Pericardium fibroblast (primary cell): ENCODE data around the gene GPR35. TPM values are rescaled to one million over a fixed set of nuclear protein-coding genes. Genes with fewer than 3 reads are reported as not detected.

Source experiments
- total RNA-seq: library from RNA; depleted of rRNA; stranded (reverse); fragments of >200 nt; gene quantifications from 2 replicates; pipeline ENCODE4 v1.2.3, GENCODE V29; 2015

GPR35 gene, protein sequence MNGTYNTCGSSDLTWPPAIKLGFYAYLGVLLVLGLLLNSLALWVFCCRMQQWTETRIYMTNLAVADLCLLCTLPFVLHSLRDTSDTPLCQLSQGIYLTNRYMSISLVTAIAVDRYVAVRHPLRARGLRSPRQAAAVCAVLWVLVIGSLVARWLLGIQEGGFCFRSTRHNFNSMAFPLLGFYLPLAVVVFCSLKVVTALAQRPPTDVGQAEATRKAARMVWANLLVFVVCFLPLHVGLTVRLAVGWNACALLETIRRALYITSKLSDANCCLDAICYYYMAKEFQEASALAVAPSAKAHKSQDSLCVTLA
- 0.60 and 0.82 TPM in 2 replicates for total RNA-seq

DNA sequence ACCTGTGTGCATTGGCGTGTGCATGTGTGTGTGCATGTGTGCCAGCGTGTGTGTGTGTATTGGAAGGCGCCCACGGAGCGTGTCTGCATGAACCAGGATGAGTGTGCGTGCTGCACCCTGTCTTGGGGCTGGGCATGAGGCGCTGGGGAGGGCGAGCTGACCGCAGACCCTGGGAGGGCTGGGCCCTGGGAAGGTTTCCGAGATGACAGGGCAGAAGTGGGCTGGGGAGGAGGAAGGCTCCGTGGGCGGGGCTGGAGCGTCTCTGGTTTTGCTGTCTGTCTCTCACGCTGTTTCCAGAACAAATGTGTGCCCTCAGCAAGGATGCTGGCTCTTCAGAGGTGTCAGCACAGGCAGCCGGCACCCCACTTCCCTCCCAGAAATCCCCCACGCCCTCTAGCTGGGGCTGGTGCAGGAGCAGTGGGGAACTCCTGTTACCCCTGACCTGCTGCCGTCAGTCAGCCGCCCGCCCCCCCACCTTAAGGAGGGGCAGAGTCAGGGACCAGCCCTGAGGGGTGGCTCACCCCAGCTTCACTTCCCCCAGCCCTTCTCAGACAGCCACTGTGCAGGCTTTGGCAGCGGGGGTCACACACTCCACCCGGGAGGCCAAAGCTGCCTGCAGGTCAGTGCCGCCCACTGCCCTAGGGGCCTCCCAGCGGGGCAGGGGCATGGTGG, at the start of gene GPR35:
Gene GPR35, plus strand, starts transcription at position 531 of the 672 bp plus-strand sequence. CDS start 4,473 bp downstream, outside the sequence.

DNA sequence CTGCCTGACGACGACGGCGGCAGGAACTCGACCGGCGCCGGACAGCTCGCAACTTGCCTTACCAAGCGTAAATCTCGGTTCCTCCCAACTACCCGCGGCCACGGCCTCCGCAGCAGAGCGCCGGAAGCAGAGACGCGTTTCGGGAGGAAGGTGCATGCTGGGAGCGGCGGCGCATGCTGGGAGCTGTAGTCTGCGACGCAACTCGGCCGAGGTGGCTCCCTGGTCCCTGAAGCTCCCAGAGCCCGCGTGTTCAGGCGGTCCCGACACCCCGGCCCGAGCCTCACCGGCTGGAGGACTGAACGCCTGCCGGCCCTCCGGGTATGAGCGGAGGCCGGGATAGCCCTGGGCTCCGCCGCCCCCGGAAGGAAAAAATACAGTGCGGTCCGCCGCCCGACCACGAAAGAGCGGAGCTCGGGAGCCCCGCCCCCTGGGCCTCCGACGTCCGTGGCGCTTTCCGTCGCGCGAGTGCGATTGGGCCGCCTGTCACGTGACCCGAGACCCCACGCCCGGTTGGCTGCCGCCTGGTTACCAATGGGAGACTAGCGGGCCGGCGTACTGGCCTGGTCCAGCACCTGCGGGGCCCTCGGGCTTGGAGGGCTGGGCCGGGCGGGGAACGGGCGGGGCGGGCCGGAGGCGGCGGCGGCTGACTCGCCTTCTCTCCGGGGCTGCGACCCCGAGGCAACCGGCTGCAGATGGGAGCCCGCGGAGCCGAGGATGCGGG, 38.9 kb upstream of the GPR35 start, which contains the start of gene CAPN10:
Gene CAPN10, plus strand, starts transcription at position 537 of the 721 bp plus-strand sequence. Its CDS starts 178 bp downstream, at position 715.

Other genes starting within 250 kb of the GPR35 start
- gene GPC1, start 189.8 kb upstream of the GPR35 start, total RNA-seq = 112 and 141 TPM in 2 replicates
- gene ANKMY1, start 67.5 kb upstream of the GPR35 start, total RNA-seq = 7.6 and 8.0 TPM in 2 replicates
- gene DUSP28, start 65.1 kb upstream of the GPR35 start, total RNA-seq = 1.8 and 7.5 TPM in 2 replicates
- gene RNPEPL1, start 57.0 kb upstream of the GPR35 start, total RNA-seq = 25.3 and 30.5 TPM in 2 replicates
- gene CAPN10, start 38.7 kb upstream of the GPR35 start, total RNA-seq = 13.7 and 13.9 TPM in 2 replicates
- gene AQP12B, start 57.4 kb downstream of the GPR35 start, total RNA-seq = not detected in 2 replicates
- gene AQP12A, start 66.4 kb downstream of the GPR35 start, total RNA-seq = not detected in 2 replicates
- under 0.01 TPM in 1 of 2 replicates, not detected in the other for gene KIF1A, start 194.7 kb downstream of the GPR35 start, total RNA-seq
- not detected in 2 replicates for gene AGXT, start 243.3 kb downstream of the GPR35 start, total RNA-seq